CD4-positive, alpha-beta T cell (primary cell): ENCODE measurements around the gene AMD1. TPM values are rescaled to one million over a fixed set of nuclear protein-coding genes. Genes with fewer than 3 reads are reported as not detected.

Source experiments
- ATAC-seq: fragments of 200-7000 bp; cut with Tn5 transposase; one replicate; pipeline ENCODE4 v1.10.0; 2022; ENCODE audit warnings: mild to moderate bottlenecking; ENCODE audit not compliant: poor library complexity
- CTCF ChIA-PET: fragments of 350-600 bp; sonication (Branson Sonifier 250); formaldehyde crosslinking; loops from one replicate; lab custom pipeline; 2021; ENCODE audit warnings: antibody characterized with exemption, inconsistent platforms; lab: Charles Lee
- POLR2A ChIA-PET: fragments of 350-600 bp; sonication (Branson Sonifier 250); formaldehyde crosslinking; loops from one replicate; lab custom pipeline; 2021; ENCODE audit warnings: antibody characterized with exemption, inconsistent platforms; lab: Charles Lee
- DNase-seq, 14 experiments: peaks; one replicate each; pipeline ENCODE4 v3.0.0-alpha.2; 2013 to 2020; ENCODE audit warnings: mixed read lengths in 2 of 14
- H3K27ac ChIP-seq, 2 donors: one replicate each; pipeline versions ENCODE4 v1.5.1 to v1.7.0; 2013; ENCODE audit warnings: low read length in 2 of 2, low read depth in 1 of 2, mild to moderate bottlenecking in 1 of 2
- H3K27me3 ChIP-seq, 2 experiments: 1 replicate in 1 of 2; 2 replicates in 1 of 2; pipeline versions ENCODE4 v1.6.1 to v1.7.0; 2013; ENCODE audit warnings: low read length in 2 of 2, control low read depth in 1 of 2, mild to moderate bottlenecking in 1 of 2, moderate library complexity in 1 of 2; ENCODE audit not compliant: insufficient read depth in 2 of 2, control insufficient read depth in 1 of 2
- H3K36me3 ChIP-seq: one replicate; pipeline ENCODE4 v1.6.1; 2013; ENCODE audit warnings: low read length, control low read depth; ENCODE audit not compliant: insufficient read depth
- H3K4me1 ChIP-seq: one replicate; pipeline ENCODE4 v1.6.1; 2013; ENCODE audit warnings: low read length, control low read depth; ENCODE audit not compliant: insufficient read depth
- H3K4me3 ChIP-seq: one replicate; pipeline ENCODE4 v1.5.1; 2013; ENCODE audit warnings: mild to moderate bottlenecking, low read length, moderate library complexity
- H3K9me3 ChIP-seq, 2 experiments: 1 replicate in 1 of 2; 2 replicates in 1 of 2; pipeline versions ENCODE4 v1.6.1 to v1.7.0; 2013; ENCODE audit warnings: low read length in 2 of 2, mild to moderate bottlenecking in 2 of 2, control low read depth in 1 of 2, moderate library complexity in 1 of 2; ENCODE audit not compliant: control insufficient read depth in 1 of 2, insufficient read depth in 1 of 2
- H3K27ac Mint-ChIP-seq: one replicate; pipeline ENCODE4 v1.8.0; 2020; ENCODE audit warnings: mixed read lengths
- H3K27me3 Mint-ChIP-seq: one replicate; pipeline ENCODE4 v1.8.0; 2021; ENCODE audit warnings: mixed read lengths
- H3K36me3 Mint-ChIP-seq: one replicate; pipeline ENCODE4 v1.8.0; 2021; ENCODE audit warnings: low read depth, mixed read lengths
- H3K4me1 Mint-ChIP-seq: one replicate; pipeline ENCODE4 v1.8.0; 2021; ENCODE audit warnings: low read depth, mixed read lengths
- H3K4me3 Mint-ChIP-seq: one replicate; pipeline ENCODE4 v1.8.0; 2020; ENCODE audit warnings: mild to moderate bottlenecking, mixed read lengths
- H3K9me3 Mint-ChIP-seq: one replicate; pipeline ENCODE4 v1.8.0; 2020; ENCODE audit warnings: mixed read lengths
- intact Hi-C, 2 experiments: fragments of 100-400 bp; cut with DNase I in 1 of 2; cut with micrococcal nuclease in 1 of 2; formaldehyde crosslinking; loops; one replicate each; pipeline versions ENCODE4 v1.15.1 to v1.9.0; 2023 to 2025; cut with DNase I, micrococcal nuclease
- total RNA-seq, 174 experiments: library from RNA in 2 of 174; stranded (reverse) in 2 of 174; gene quantifications; one replicate each; pipeline ENCODE4 v1.2.3 and lab custom pipeline; 2021 to 2026
- TF ChIP-seq, protein P1 (sequence below): fragments of 200-600 bp; IDR thresholded peaks from one replicate; pipeline ENCODE4 v1.8.0; 2022; ENCODE audit warnings: antibody characterized with exemption, mild to moderate bottlenecking

AMD1 gene
- total RNA-seq, 2 experiments from 2014 or later = 165 to 174 TPM

DNA sequence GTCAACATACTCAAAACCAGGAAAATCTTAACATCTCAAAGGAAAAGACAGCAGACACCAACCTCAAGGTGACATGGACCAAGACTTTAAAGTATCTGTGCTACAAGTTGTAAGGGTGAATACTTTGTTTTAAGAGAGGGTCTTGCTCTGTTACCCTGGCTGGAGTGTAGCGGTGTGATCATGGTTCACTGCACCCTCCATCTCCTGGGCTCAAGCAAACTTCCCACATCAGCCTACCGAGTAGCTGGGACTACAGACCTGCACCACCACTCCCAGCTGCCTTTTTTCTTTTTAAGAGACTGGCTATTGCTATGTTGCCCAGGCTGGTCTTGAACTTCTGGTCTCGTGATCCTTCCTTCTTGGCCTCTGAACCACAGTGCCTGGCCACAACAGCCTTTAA, 9.7 kb downstream of the AMD1 start:
- CTCF ChIA-PET = no interaction called here
- peak overlapping the region; percentile 61 for H3K27ac Mint-ChIP-seq
- no peaks in the 10 kb centered on the region for H3K27me3 Mint-ChIP-seq
- POLR2A ChIA-PET = interaction anchor here (1.7 to 7.5 kb wide), 2 partner anchors 9 to 69 kb away, joined by 8 to 69 read pairs; partner anchors contain the start of genes AMD1 and CDK19
- Histone ChIP-seq H3K4me3 (no peak overlapping the region), H3K9me3 (no peaks in the 10 kb centered on the region), H3K36me3 (peaks cover 11% of the 10 kb centered on the region), H3K27ac (no peak overlapping the region), H3K27me3 (no peaks in the 10 kb centered on the region), H3K4me1 (peaks cover 71% of the 10 kb centered on the region)
- TF ChIP-seq, protein P1, sequence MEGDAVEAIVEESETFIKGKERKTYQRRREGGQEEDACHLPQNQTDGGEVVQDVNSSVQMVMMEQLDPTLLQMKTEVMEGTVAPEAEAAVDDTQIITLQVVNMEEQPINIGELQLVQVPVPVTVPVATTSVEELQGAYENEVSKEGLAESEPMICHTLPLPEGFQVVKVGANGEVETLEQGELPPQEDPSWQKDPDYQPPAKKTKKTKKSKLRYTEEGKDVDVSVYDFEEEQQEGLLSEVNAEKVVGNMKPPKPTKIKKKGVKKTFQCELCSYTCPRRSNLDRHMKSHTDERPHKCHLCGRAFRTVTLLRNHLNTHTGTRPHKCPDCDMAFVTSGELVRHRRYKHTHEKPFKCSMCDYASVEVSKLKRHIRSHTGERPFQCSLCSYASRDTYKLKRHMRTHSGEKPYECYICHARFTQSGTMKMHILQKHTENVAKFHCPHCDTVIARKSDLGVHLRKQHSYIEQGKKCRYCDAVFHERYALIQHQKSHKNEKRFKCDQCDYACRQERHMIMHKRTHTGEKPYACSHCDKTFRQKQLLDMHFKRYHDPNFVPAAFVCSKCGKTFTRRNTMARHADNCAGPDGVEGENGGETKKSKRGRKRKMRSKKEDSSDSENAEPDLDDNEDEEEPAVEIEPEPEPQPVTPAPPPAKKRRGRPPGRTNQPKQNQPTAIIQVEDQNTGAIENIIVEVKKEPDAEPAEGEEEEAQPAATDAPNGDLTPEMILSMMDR = no peak
- no peaks in the 10 kb centered on the region for H3K9me3 Mint-ChIP-seq
- H3K4me1 Mint-ChIP-seq = peaks cover 87% of the 10 kb centered on the region
- no peak for DNase-seq
- H3K36me3 Mint-ChIP-seq = peaks cover 39% of the 10 kb centered on the region
- intact Hi-C loops = no loop called here
- ATAC-seq = no peak
- peak overlapping the region; percentile 58 for H3K4me3 Mint-ChIP-seq

DNA sequence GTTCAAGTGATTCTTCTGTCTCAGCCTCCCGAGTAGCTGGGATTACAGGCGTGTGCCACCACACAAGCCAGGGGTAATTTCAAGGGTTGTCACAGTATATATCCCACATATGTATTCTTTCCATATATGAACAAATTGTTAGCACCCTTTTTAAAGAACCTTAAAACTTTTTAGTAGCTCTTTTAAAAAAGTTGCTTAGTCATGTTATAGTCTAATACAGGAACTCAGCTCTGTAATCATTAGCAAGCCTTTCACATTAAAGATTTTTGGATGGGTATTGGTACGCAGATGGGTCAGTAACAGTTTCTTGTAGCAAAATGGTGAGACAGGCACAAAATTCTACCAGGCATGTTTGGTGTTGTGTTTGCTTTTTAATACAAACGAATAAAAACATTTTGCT, 10.9 kb downstream of the AMD1 start:
- H3K9me3 ChIP-seq = no peaks in the 10 kb centered on the region
- Mint-ChIP-seq H3K9me3 (no peaks in the 10 kb centered on the region), H3K4me3 (no peak overlapping the region), H3K4me1 (peaks cover 81% of the 10 kb centered on the region), H3K27ac (no peak overlapping the region), H3K36me3 (peaks cover 49% of the 10 kb centered on the region), H3K27me3 (no peaks in the 10 kb centered on the region)
- ChIA-PET POLR2A (interaction anchor here (1.7 to 7.5 kb wide), 2 partner anchors 11 to 70 kb away, joined by 8 to 69 read pairs; partner anchors contain the start of genes AMD1 and CDK19), CTCF (no interaction called here)
- peaks cover 22% of the 10 kb centered on the region for H3K36me3 ChIP-seq
- no peaks in the 10 kb centered on the region for H3K27me3 ChIP-seq
- no peak overlapping the region for H3K27ac ChIP-seq
- intact Hi-C loops = no loop called here
- TF ChIP-seq, protein P1 = no peak
- peaks cover 60% of the 10 kb centered on the region for H3K4me1 ChIP-seq
- DNase-seq (no peak), ATAC-seq (no peak)
- H3K4me3 ChIP-seq = no peak overlapping the region

DNA sequence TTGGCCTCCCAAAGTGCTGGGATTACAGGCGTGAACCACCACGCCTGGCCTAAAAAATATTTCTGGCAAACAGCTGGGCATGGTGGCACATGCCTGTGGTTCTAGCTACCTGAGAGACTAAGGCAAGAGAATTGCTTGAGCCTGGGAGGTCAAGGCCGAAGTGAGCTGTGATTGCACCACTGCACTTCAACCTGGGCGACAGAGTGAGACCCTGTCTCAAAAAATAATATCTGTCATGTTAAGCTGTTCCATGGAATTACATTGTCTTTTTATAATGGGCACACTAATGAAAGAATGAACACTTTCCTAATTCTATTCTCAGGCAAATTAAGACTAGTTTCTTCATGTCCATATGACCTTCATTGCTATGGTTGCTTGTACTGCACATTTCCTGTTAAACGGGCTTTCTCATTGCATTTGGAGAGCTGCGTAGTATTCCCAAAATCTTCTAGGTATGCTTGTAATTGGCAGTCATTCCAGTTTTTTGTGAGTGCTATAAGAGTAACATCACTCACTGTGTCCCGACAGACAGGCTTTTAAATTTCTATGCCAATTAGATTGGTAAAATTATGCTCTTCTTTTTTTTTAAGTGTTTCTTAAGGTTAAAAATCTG, 12.1 kb downstream of the AMD1 start:
- H3K27ac Mint-ChIP-seq = peak overlapping the region; percentile 47

More for the DNA sequence above, 12.1 kb downstream of the AMD1 start:
- ChIA-PET CTCF (interaction anchor here (1.4 to 1.5 kb wide), 2 partner anchors 9 to 204 kb away, joined by 3 to 4 read pairs; no protein-coding TSS in a partner anchor), POLR2A (interaction anchor here (0.6 to 7.5 kb wide), 2 partner anchors 12 to 163 kb away, joined by 3 to 69 read pairs; partner anchors contain the start of gene AMD1)
- H3K36me3 Mint-ChIP-seq = peaks cover 59% of the 10 kb centered on the region
- ATAC-seq = no peak
- Histone ChIP-seq H3K27ac (no peak overlapping the region), H3K4me1 (peaks cover 50% of the 10 kb centered on the region), H3K9me3 (no peaks in the 10 kb centered on the region), H3K36me3 (peaks cover 33% of the 10 kb centered on the region), H3K4me3 (no peak overlapping the region), H3K27me3 (no peaks in the 10 kb centered on the region)
- H3K9me3 Mint-ChIP-seq = no peaks in the 10 kb centered on the region
- H3K27me3 Mint-ChIP-seq = no peaks in the 10 kb centered on the region
- no peak overlapping the region for H3K4me3 Mint-ChIP-seq
- intact Hi-C loops = no loop called here
- no peak for DNase-seq
- TF ChIP-seq, protein P1 = no peak
- peaks cover 70% of the 10 kb centered on the region for H3K4me1 Mint-ChIP-seq
